NCI-H146 treated with DMSO at 0.1 percent for 48 hours (cell line): ENCODE results near the gene PNPO.

Experiments
- DNase-seq: peaks from one replicate; lab custom pipeline; 2025; ENCODE audit not compliant: unreplicated experiment; lab: John Stamatoyannopoulos, UW

Gene PNPO

GRCh38 chr17:47948706-47949196 is 7.4 kb downstream of the PNPO start:
- no peak for DNase-seq

DNA sequence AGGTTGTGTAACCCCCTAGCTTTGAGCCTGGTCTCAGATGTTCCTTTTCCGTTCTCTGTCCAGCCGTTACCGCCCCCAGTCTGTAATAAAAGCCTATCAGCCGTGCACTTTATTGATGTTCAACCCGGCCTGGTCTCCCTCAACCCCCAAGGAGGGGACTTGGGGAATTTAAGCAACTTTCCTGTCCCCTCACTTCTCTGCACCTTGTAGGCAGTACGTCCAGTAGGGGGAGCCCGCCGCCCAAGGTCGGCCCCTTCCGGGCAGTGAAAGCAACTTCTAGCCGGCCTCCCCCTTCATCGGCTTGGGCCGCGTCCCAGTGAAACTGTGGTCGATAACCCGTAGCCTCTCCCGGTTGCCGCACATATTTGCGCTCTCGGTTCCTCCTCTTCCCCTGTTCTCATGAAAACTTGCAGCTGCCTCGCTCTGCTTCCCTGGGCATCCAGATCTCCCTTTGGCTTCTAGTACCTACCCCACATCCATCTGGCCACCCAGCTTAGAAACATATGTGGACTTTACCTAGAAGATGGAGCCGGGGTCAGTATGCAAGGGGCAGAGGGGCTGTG is 7.9 kb downstream of the PNPO start:
- DNase-seq: peak; percentile 36

DNA sequence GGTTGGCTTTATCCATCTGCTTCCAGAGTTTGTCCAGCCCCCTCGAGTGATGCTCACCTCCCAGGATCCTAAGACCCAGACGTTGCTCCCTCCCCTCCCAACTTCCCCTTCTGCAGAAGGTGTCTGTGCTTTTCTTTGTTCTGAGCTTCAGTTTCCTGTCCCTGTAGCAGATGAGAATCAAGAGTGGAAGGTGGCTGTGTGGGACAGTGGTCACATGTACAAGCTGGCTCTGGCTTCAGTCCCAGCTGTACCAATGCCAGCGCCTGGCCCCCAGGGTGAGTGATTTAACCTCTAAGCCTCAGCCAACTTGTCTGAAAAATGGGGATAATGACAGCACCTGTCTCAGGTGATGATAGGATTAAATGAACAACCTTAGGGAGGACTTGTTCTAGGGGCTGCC is 8.6 kb downstream of the PNPO start:
- no peak for DNase-seq

- no peak for DNase-seq
These were observed 9.1 kb downstream of the PNPO start for GRCh38 chr17:47950448-47950847.

DNA sequence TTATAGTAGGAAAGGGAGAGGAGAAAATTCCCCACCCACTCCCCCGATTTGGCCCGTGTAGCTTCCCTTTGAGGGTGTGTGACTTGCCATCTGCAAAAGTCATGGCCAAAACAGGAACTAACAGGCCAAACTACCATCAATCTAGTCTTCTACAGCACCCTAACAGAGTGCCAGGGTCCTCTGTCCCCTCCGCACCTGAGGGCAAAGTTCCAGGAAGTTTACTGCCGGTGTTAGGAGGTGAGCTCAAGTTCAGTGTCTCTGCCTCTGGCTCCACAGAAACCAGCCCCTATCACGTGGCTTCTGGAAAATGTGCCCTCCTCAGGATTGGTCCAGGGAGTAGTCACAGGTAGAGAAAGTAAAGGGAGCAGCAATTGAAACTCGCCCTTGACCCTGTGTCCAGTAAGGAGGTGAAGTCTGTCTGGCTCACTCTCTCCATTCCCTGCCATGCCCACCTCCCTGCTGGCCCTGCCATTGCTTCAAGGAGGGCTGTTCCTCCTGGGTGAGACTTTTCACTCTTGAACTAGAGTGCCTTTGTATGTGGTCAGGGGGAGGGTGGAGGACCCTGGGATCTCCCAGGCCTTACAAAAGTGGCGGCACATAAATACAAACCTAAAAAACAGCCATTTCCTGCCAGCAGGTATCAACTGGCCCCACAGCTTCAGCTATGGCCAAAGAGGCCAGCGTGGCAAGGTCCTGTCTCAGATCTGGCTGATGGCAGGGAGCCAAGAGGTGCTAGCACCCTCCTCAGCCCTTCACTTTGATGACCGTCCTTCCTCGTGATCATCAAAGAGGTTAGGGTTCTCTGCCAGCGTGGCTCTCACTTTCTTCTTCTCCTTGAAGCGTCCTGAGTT is 11.0 kb downstream of the PNPO start:
- DNase-seq: no peak

DNA sequence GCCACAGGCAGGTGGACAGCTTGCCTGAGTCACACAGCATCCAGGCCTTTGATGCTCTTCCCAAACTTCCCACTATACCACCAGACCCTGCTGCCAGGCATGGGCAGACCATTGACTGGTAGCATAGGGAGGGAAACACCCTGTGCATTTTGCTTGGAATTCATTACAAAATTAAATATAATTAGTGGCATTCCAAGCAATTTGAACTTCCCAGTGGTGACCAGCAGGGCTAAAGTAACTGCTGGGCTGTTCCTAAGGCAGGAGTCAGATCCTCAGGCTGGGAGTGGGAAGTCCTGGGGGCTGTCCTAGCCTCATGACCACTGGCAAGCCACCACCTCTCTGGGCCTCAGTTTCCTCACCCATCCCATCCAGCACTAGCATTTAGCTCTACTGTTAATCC is 12.5 kb downstream of the PNPO start:
- no peak for DNase-seq

DNA sequence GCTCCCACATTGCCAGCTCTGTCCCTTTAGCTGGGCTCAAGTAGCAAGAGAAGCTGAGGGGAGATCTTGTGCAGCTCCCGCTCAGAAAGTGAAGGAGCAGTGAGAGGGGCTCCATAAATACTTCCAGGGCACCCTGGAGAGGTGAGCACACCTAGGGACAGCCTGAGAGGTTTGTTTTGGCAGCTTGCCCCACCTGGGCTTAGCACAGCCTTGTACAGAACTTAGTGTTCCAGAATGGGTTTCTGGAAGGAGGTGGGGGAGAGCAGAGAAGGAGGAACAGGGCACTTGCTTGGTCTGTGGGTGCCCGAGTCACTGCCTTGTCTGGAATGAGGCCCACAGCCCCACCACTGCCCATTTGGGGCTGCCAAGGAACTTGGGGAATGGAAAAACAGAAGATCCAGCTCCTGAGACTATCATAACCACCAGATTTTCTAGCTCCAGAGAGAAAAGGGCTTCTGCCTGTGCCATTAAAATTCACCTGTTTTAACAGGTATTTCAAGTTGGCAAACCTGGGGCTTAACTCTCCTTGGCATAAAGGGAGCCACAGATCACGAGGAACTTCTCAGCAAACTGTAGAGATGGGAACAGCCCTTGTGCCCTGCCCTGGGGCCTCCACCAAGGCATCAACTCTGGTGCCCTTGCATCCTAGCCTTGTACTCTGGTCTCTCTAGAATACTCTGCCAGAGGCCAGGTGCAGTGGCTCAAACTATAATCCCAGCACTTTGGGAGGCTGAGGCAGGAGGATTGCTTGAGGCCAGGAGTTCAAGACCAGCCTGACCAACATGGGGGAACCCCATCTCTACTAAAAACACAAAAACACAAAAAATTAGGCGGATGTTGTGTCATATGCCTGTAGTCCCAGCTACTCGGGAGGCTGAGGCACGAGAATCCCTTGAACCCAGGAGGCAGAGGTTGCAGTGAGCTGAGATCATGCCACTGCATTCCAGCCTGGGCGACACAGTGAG is 14.4 kb downstream of the PNPO start:
- no peak for DNase-seq

- DNase-seq: peak; percentile 69
These were observed 15.6 kb downstream of the PNPO start for GRCh38 chr17:47956791-47957590.

GRCh38 chr17:47957591-47958490 is 16.5 kb downstream of the PNPO start, which contains the start of gene PRR15L:
PRR15L (minus strand) TSS chr17:47957883; CDS start chr17:47953234, 4,649 bp downstream.
- DNase-seq: peak; percentile 96

DNA sequence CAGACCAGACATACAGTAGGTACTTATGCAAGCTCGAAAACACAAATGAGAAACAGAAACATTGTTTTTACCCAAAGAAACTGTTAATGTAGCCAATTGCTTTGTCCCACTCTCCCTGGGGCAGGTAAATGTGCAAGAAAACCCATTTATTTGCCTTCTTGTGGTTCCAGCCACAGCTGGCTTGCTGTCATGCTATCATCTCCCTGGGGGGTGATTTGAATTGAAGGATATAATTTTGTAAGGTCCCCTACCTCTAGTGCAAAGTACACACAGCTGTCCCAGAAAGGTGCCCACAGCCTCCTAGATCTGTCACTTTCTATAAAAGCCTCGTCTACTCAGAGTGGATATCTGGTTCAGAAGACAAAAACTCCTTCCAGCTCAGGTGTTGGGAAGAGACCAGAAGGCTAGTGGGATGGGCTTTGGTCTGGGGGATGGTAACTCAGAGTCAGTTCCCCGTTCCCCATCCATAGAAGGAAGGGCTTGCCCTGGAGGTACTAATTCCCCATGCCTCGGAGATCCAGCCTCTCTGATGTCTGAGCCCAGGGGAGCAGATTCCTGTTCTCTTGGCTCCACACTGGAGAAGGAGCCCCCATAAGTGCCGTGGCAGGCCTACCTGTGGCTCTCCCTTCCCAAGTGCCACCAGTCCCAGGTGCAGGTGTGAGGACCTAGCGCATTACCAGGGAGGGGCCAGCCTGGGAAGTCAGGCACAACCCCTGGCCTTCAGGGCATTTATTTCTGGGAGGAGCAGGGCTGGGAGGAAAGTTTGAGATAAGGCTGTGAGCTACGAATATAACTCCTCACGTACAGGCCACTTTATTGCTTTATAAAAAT is 18.7 kb downstream of the PNPO start:
- DNase-seq: peak; percentile 94

DNA sequence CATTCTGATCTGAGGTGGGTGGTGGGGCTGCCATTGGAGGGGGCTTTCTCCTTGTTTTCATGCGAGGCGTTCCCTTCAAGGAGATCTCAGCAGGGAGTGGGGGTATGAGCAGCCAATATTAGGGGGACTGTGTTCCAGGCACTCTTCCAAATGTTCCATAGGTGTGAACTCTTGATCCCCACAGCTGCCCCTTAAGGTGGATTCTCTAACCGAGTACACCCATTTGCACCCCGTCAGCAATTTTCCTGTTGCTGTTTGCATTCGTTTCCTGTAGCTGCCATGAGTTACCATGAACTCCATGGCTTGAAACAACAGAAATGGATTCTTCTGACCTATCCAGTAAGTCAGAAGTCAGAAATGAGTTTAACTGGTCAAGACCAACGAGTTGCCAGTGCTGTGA is 20.0 kb downstream of the PNPO start:
- no peak for DNase-seq

- no peak for DNase-seq
These were observed 21.5 kb downstream of the PNPO start for GRCh38 chr17:47962901-47963300.

DNA sequence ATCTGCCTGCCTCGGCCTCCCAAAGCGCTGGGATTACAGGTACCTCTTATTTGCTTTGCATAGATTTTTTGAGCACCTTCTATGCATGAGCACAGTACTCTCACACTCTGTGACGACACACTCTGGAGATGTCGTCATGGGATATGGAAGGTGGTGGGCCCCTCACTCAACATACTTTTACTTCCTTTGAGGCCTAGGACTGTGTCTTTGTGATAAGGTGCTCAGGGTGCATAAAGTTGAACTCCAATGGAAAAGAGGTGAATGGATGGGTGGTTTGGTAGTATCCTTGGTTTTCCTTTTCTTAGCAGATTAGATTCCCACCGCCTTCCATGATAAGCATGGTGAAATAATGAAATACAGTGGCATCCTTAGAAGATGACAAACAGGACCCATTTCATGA is 23.5 kb downstream of the PNPO start:
- DNase-seq: no peak

- DNase-seq: no peak
These were observed 24.7 kb downstream of the PNPO start for GRCh38 chr17:47966079-47966519.

- no peak for DNase-seq
These were observed 26.4 kb downstream of the PNPO start for GRCh38 chr17:47967607-47968252.

- DNase-seq: no peak
These were observed 27.5 kb downstream of the PNPO start for GRCh38 chr17:47968836-47969235.

DNA sequence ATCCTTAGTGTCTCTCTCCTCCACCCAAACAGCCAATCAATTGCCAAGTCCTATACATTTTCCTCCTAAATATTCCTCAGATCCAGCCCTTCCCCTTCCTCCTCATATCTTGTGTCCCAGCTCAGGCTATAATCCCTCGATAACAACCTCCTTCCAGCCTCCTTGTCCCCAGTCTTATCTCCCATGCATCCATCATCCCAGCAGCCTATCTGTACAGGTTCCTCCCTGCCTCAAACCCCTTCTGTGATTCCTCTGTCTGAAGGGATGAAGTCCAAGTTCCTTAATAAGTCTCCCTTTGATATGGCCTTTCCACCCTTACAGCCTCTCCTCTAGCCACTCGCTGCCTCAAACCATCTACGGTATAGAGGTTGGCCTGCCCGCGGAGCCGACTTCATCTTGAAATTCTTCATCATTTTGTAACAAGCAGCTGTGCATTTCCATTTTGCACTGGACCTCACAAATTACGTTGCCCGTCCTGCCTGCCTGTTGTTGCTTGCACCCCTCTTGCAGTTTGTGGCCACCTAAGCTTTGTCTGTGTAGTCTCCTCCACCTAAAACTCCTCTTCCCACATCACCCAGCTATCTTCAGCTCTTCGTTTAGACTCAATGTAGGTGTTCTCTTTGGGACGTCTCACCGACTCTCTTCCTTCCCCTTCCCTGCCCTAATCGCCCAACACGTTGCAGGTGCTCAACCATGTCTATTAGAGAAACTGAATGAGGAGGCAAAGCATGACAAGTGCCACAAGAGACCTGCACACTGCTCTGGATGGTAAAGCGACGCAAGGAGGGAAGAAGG is 28.8 kb downstream of the PNPO start:
- no peak for DNase-seq
